ENCODE measurements around the gene CHMP6.
A peak's percentile ranks its signal among the peaks of the same experiment; 100 is the strongest.

The CHMP6 gene

DNA sequence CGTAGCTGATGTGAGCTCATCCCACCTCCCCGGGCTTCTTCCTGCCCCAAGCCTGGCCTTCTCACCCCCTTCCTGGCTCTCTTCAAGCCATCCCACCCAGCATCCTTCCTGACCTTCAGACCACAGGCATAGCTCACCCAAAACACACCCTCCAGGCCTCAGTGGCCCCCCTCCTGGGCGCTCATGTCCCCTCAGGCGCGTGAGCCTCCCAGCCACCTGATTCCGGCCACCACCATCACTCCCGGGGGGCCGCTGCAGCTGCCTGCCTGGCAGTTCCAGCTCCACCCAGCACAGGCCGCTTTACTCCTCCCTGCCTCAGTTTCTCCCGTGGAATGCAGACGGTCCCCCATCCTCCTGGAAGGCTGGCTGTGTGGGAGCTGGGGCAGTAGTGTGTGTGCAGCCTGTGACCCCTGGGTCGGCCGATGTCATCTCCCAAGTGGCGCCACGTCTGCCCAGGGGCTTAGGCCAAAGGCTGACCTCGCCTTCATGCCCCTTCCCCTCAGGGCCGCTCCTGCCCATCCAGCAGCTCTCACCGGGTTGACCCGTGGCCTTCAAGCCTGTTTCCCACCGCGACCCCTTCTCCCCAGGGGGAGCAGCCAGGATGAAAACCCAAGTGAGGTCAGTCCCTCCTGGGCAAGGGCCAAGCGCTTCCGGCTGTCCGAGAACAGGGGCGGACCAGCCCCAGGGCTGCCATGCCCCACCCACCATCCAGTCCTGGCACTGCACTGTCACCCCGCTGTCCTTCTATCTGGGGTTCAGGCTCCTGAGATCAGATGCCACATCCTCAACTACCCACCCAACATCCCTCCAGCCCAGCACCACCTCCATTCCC is 11.9 kb upstream of the CHMP6 start:
- TF ChIP-seq, protein P1, sequence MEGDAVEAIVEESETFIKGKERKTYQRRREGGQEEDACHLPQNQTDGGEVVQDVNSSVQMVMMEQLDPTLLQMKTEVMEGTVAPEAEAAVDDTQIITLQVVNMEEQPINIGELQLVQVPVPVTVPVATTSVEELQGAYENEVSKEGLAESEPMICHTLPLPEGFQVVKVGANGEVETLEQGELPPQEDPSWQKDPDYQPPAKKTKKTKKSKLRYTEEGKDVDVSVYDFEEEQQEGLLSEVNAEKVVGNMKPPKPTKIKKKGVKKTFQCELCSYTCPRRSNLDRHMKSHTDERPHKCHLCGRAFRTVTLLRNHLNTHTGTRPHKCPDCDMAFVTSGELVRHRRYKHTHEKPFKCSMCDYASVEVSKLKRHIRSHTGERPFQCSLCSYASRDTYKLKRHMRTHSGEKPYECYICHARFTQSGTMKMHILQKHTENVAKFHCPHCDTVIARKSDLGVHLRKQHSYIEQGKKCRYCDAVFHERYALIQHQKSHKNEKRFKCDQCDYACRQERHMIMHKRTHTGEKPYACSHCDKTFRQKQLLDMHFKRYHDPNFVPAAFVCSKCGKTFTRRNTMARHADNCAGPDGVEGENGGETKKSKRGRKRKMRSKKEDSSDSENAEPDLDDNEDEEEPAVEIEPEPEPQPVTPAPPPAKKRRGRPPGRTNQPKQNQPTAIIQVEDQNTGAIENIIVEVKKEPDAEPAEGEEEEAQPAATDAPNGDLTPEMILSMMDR (conservative IDR thresholded peaks at IDR 0.05) = no peak
- no peak for TF ChIP-seq ZFX (IDR thresholded peaks at IDR 0.05)

DNA sequence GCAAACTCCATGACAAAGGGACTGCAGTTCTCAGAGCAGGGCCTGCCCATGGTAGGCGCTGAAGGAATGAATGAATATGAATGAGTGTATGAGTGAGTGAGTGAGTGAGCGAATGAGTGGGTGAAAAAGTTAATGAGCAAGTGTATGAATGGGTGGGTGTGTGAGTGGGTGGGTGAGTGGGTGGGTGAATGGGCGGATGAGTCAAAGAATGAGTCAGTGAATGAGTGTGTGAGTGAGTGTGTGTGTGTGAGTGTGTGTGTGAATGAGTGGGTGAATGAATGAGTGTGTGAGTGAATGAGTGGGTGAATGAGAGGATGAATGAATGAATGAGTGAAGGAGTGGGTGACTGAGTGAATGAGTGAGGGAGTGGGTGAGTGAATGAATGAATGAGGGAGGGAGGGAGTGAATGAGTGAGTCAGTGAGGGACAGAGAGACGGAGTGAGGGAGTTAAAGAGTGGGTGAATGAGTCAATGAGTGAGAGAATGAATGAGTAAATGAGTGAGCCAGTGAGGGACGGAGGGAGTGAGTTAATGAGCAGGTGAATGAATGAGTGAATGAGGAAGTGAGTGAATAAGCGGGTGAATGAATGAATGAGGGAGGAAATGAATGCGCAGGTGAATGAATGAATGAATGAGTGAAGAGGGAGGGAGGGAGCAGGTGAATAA is 11.1 kb upstream of the CHMP6 start:
- no peak overlapping the region for H3K27ac ChIP-seq
- TF ChIP-seq, protein P1 (conservative IDR thresholded peaks at IDR 0.05) = no peak

More for the DNA sequence above, 11.9 kb upstream of the CHMP6 start:
- H3K27ac ChIP-seq = no peak overlapping the region

DNA sequence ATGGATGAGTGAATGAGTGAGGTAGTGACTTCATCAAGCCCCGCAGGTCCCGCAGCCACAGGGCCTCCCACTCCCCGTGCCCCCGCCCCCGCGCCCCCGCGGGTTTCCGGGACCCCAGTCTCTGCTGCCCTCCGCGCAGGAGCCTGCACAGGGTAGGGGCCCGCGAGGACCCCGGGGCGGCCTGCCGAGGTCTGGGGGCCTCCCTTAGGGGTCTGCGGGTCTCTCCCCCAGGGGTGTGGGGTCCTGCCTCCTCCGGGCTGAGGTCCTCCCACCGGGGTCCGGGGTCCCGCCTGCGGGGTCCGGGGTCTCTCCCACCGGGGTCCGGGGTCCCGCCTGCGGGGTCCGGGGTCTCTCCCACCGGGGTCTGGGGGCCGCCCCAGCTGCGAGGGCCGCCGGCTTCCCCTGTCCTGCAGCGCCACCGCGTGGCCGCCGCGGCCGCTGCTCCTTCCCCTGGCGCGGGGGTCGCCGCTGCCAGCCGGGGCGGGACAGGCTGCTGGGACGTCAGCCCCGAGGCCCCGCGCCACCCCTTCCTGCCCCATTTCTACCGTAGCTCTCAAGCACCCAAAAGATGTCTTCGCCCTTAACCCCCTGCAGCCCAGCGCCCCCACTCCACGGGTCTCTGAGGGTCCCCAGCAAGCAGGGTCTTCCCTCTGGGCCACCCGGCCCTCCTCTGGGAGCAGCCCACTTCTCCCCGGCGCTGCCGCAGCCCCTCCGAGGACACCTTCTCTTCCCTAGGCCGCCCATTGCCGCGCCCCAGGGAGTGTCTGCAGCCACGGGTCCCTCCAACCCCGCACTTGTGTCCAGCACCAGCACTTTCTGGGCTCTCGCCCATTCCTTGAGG is 10.4 kb upstream of the CHMP6 start:
- H3K27ac ChIP-seq = no peak overlapping the region

DNA sequence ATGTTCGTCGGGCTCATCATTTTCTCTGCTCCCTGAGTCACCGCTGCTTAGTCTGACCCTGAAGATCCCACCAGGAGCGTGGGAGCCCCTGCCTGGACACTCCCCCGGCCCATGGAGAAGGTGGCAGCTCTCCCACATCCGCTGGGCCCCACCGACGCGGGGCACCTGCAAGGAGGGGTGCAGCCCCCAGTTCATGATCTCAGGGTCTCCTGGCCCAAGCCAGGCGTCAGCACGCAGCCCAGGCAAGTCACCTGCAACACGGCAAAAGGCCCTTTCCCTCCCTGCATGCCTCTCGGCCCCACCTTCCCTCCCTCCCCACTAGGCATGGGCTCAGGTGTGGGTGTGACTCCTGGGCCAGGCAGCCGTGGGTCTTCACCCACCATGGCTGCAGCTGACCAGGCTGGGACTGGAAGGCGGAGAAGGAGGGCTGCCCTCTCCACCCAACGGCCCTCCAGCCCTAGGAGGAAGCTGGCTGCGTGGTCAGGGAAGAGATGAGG is 9.7 kb upstream of the CHMP6 start:
- H3K27ac ChIP-seq = no peak overlapping the region
- TF ChIP-seq ZFX (IDR thresholded peaks at IDR 0.05) = no peak
- TF ChIP-seq, protein P1 (conservative IDR thresholded peaks at IDR 0.05) = no peak

More for the DNA sequence above, 10.4 kb upstream of the CHMP6 start:
- TF ChIP-seq, protein P1 (conservative IDR thresholded peaks at IDR 0.05) = peak; percentile 94
- TF ChIP-seq ZFX (IDR thresholded peaks at IDR 0.05) = no peak

DNA sequence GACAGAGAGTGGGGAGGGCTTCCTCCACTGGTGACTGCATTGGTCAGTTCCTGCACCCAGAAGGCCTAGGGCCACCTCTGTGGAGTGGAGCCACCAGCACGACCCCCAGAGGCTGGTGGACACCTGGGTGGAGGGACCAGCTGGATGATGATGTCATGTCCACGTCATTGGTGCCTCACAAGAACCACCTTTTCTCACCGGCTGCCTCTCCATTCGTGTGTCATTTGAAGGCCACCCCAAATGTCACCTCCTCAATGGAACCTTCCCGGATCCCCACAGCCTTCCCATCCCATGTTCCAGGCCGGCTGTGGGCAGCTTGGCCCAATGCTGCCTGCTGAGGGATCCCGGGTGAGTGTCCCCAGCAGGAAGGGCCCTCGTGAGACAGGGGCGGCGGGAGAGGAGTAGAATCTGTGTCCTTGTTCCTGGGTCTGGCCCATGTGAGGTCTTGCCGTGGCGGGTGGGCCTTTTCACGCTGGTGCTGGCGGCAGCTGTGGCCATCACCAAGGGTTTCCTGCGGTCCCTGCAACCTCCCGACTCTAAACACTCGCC is 9.1 kb upstream of the CHMP6 start:
- TF ChIP-seq, protein P1 (conservative IDR thresholded peaks at IDR 0.05) = no peak
- TF ChIP-seq ZFX (IDR thresholded peaks at IDR 0.05) = no peak

DNA sequence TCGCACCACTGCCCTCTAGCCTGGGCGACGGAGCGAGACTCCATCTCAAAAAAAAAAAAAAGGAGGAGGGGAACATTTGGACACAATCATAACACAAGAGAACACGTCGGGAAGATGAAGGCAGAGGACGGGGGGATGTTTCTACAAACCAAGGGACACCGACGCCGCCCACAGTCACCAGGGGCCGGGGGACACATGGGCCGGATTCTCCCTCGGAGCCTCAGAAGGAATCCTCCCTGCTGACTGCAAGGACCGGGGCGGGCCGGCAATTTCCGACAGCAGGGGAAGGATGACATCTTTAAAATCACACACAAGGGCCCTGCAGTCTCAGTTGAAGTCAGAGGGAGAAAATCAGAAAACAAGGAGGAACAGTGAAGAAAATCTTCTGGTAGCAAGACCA is 8.1 kb upstream of the CHMP6 start:
- H3K27ac ChIP-seq = no peak overlapping the region
- TF ChIP-seq, protein P1 (conservative IDR thresholded peaks at IDR 0.05) = no peak
- no peak for TF ChIP-seq ZFX (IDR thresholded peaks at IDR 0.05)

More for the DNA sequence above, 9.1 kb upstream of the CHMP6 start:
- H3K27ac ChIP-seq = no peak overlapping the region
